ENCODE data around the gene SLC52A1. TPM values are rescaled to one million over a fixed set of nuclear protein-coding genes. Genes with fewer than 3 reads are reported as not detected.

SLC52A1 gene
- total RNA-seq, 1 donor from 2014 or later: 0.26 TPM

DNA sequence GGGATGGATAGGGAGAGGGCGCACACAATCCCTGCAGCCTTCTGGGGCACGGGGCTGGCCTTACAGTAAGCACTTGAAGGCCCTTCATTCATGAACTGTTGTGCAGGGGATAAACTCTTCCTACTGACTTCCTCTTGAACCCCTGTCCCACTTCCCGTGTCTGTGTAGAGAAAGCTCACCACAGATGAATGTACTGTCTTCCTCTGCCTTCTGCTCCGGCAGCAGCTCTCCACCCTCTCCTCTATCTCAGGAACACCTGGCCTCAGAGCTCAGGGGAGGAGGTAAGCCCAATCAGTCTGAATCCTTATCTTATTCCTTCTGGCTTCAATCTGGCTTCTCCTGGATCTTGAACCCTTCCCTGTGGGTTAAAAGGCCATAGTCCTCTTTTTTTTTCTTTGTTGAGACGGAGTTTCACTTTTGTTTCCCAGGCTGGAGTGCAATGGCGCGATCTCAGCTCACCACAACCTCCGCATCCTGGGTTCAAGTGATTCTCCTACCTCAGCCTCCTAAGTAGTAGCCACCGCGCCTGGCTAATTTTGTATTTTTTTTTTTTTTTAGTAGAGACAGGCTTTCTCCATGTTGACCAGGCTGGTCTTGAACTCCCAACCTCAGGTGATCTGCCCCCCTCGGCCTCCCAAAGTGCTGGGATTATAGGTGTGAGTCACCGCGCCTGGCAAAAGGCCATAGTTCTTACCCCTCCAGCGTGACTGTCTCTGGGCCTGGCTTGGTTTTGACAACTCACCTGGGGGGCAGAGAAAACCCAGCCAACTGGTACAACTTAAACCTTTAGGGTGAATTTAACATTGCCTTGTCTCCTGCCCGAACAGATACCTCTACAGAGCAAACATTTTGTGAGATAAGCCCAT lies 7.2 kb upstream of the SLC52A1 start:
- no peak for TF ChIP-seq CTCF (IDR thresholded peaks at IDR 0.05)
- Histone ChIP-seq H3K9me3 (no peaks in the 10 kb centered on the region), H3K27me3 (no peaks in the 10 kb centered on the region), H3K36me3 (no peaks in the 10 kb centered on the region), H3K4me1 (no peaks in the 10 kb centered on the region), H3K27ac (no peak overlapping the region), H3K4me3 (no peak overlapping the region)
- DNase-seq (no peak), ATAC-seq (no peak)
- intact Hi-C loops (cut with DNase I): no loop called here

GRCh38 chr17:5034651-5035050 lies 575 bp downstream of the SLC52A1 start:
- no peak for TF ChIP-seq CTCF (IDR thresholded peaks at IDR 0.05)
- Histone ChIP-seq H3K36me3 (no peaks in the 10 kb centered on the region), H3K4me3 (no peak overlapping the region), H3K4me1 (peaks cover 9% of the 10 kb centered on the region), H3K9me3 (no peaks in the 10 kb centered on the region), H3K27me3 (no peaks in the 10 kb centered on the region), H3K27ac (no peak overlapping the region)
- DNase-seq: no peak
- intact Hi-C loops (cut with DNase I): no loop called here
- ATAC-seq: no peak

- H3K4me3 ChIP-seq: no peak overlapping the region
- intact Hi-C loops (cut with DNase I): no loop called here
- no peaks in the 10 kb centered on the region for H3K36me3 ChIP-seq
- peaks cover 9% of the 10 kb centered on the region for H3K4me1 ChIP-seq
- H3K9me3 ChIP-seq: no peaks in the 10 kb centered on the region
- DNase-seq: no peak
- no peak for ATAC-seq
- no peaks in the 10 kb centered on the region for H3K27me3 ChIP-seq
- no peak overlapping the region for H3K27ac ChIP-seq
- TF ChIP-seq CTCF (IDR thresholded peaks at IDR 0.05): no peak
Measured at GRCh38 chr17:5034063-5034462, 1.2 kb downstream of the SLC52A1 start.

- Histone ChIP-seq H3K4me3 (no peak overlapping the region), H3K27ac (no peak overlapping the region), H3K9me3 (no peaks in the 10 kb centered on the region), H3K4me1 (peaks cover 9% of the 10 kb centered on the region), H3K36me3 (no peaks in the 10 kb centered on the region), H3K27me3 (no peaks in the 10 kb centered on the region)
- TF ChIP-seq CTCF (IDR thresholded peaks at IDR 0.05): no peak
- ATAC-seq (no peak), DNase-seq (no peak)
- intact Hi-C loops (cut with DNase I): no loop called here
Measured at GRCh38 chr17:5033352-5034015, 1.7 kb downstream of the SLC52A1 start.

- H3K27me3 ChIP-seq: no peaks in the 10 kb centered on the region
- no peak for ATAC-seq
- H3K9me3 ChIP-seq: no peaks in the 10 kb centered on the region
- no peak for DNase-seq
- no peak overlapping the region for H3K4me3 ChIP-seq
- TF ChIP-seq CTCF (IDR thresholded peaks at IDR 0.05): no peak
- H3K27ac ChIP-seq: no peak overlapping the region
- peaks cover 9% of the 10 kb centered on the region for H3K4me1 ChIP-seq
- intact Hi-C loops (cut with DNase I): no loop called here
- H3K36me3 ChIP-seq: no peaks in the 10 kb centered on the region
Measured at GRCh38 chr17:5032865-5033264, 2.4 kb downstream of the SLC52A1 start.
